Lower leg skin (tissue), 3 donors: ENCODE measurements around the gene STX16.

Source experiments
- CTCF ChIP-seq, 3 donors: fragments of 450-650 bp; IDR thresholded peaks; one replicate each; pipeline ENCODE4 v1.5.1; 2016; ENCODE audit warnings: antibody characterized with exemption in 3 of 3, mild to moderate bottlenecking in 3 of 3, moderate library complexity in 2 of 3
- POLR2A ChIP-seq, 2 donors: fragments of 450-650 bp; IDR thresholded peaks; one replicate each; pipeline ENCODE4 v1.6.1; 2016 to 2017; ENCODE audit warnings: antibody characterized with exemption in 2 of 2, mild to moderate bottlenecking in 1 of 2, moderate library complexity in 1 of 2

- no peak for TF ChIP-seq CTCF (IDR thresholded peaks at IDR 0.05)
- TF ChIP-seq POLR2A (IDR thresholded peaks at IDR 0.05) = no peak
Observed at GRCh38 chr20:58702161-58702510, 51.1 kb downstream of the STX16 start.
